GM12875 (cell line): Measurements from ENCODE around the gene NME5.
A peak's percentile ranks its signal among the peaks of the same experiment; 100 is the strongest.

ENCODE experiments used
- H3K4me3 ChIP-seq: one replicate; pipeline ENCODE4 v1.5.1; 2011; ENCODE audit warnings: low read depth, low read length, control low read depth
- CTCF ChIP-seq: IDR thresholded peaks from 2 replicates; pipeline ENCODE4 v1.5.1; 2011; ENCODE audit warnings: low read depth, mild to moderate bottlenecking, control low read depth, inconsistent platforms, low read length, moderate library complexity, borderline replicate concordance; ENCODE audit not compliant: insufficient read depth

NME5 gene

GRCh38 chr5:138179277-138179857, 40.1 kb upstream of the NME5 start:
- H3K4me3 ChIP-seq = peak overlapping the region; percentile 72
- TF ChIP-seq CTCF = no peak

- no peak for TF ChIP-seq CTCF
- H3K4me3 ChIP-seq = peak within 1 kb of the TSS; percentile 72
These were observed 39.5 kb upstream of the NME5 start, which contains the start of the genes BRD8 and KIF20A for GRCh38 chr5:138178516-138179276. Gene BRD8 (minus strand): TSS chr5:138178630. CDS start chr5:138178614, 16 bp downstream. Gene KIF20A (plus strand): TSS chr5:138179112. CDS start chr5:138179681, 569 bp downstream.

- peak overlapping the region; percentile 72 for H3K4me3 ChIP-seq
- TF ChIP-seq CTCF = no peak
These were observed 38.8 kb upstream of the NME5 start for GRCh38 chr5:138177941-138178515.

GRCh38 chr5:138170299-138170698, 31.1 kb upstream of the NME5 start:
- TF ChIP-seq CTCF = no peak

GRCh38 chr5:138169124-138169523, 29.9 kb upstream of the NME5 start:
- no peak overlapping the region for H3K4me3 ChIP-seq
- TF ChIP-seq CTCF = no peak

More at GRCh38 chr5:138170299-138170698, 31.1 kb upstream of the NME5 start:
- H3K4me3 ChIP-seq = no peak overlapping the region

GRCh38 chr5:138163721-138164120, 24.5 kb upstream of the NME5 start:
- no peak for TF ChIP-seq CTCF
- no peak overlapping the region for H3K4me3 ChIP-seq
